Adrenal gland (tissue), 12 donors: ENCODE results near the gene CTBP1. TPM values are rescaled to one million over a fixed set of nuclear protein-coding genes. Genes with fewer than 3 reads are reported as not detected.

Experiments
- DNase-seq, 7 donors: peaks; one replicate each; pipeline ENCODE4 v3.0.0-alpha.2; 2019 to 2020
- H3K27ac ChIP-seq, 5 donors: fragments of 200-600 bp; sonication (generic) in 4 of 5; 1 replicate in 3 of 5; 2 replicates in 2 of 5; pipeline versions ENCODE4 v1.5.1 to v1.8.0; 2016 to 2020; ENCODE audit warnings: mild to moderate bottlenecking in 1 of 5
- H3K27me3 ChIP-seq: fragments of 200-600 bp; 2 replicates; pipeline ENCODE4 v1.8.0; 2021
- H3K36me3 ChIP-seq, 2 donors: fragments of 200-600 bp; replicated peaks in 1 of 2; 1 replicate in 1 of 2; 2 replicates in 1 of 2; pipeline versions ENCODE4 v1.5.1 to v1.8.0; 2018 to 2022
- H3K4me1 ChIP-seq, 2 donors: fragments of 200-600 bp; replicated peaks in 1 of 2; 1 replicate in 1 of 2; 2 replicates in 1 of 2; pipeline versions ENCODE4 v1.5.1 to v1.8.0; 2018 to 2021
- H3K4me3 ChIP-seq, 4 donors: fragments of 200-600 bp; sonication (generic) in 3 of 4; one replicate each; pipeline ENCODE4 v1.5.1; 2016 to 2018
- H3K9me3 ChIP-seq, 3 donors: fragments of 200-600 bp; sonication (generic) in 1 of 3; replicated peaks in 1 of 3; 1 replicate in 2 of 3; 2 replicates in 1 of 3; pipeline versions ENCODE4 v1.5.1 to v1.8.0; 2016 to 2021
- CTCF ChIP-seq, 6 experiments: fragments of 450-650 bp in 4 of 6; fragments of 200-600 bp in 2 of 6; sonication (generic) in 1 of 6; IDR thresholded peaks; 1 replicate in 5 of 6; 2 replicates in 1 of 6; pipeline versions ENCODE4 v1.5.1 to v1.8.0; 2016 to 2021; ENCODE audit warnings: antibody characterized with exemption in 6 of 6, mild to moderate bottlenecking in 2 of 6, moderate library complexity in 1 of 6
- POLR2A ChIP-seq, 2 donors: fragments of 450-650 bp; IDR thresholded peaks; one replicate each; pipeline ENCODE4 v1.6.1; 2017; ENCODE audit warnings: antibody characterized with exemption in 2 of 2, mild to moderate bottlenecking in 2 of 2, moderate library complexity in 1 of 2
- WGBS, 4 donors: extraction: QIAGEN DNeasy Blood & Tissue Kit in 2 of 4; methylation state at CpG; one replicate each; pipeline versions ENCODE4 v1.1.5 to v1.1.7; 2013 to 2017; 5-methylcytosine and 5-hydroxymethylcytosine counted together
- intact Hi-C, 2 donors: fragments of 100-400 bp; cut with DNase I; formaldehyde crosslinking; loops; one replicate each; pipeline versions ENCODE4 v1.14.1 to v1.15.0; 2022 to 2023
- polyA plus RNA-seq, 3 donors: library from polyadenylated mRNA; stranded (reverse); fragments of 200-250 nt in 2 of 3; fragments of 350-450 nt in 1 of 3; fragmentation: Illumina TruSeq in 1 of 3; extraction: RNeasy Lipid Tissue Mini Kit (QIAGEN cat#74804) in 1 of 3; gene quantifications; one replicate each; pipeline ENCODE4 v1.2.3, GENCODE V29; 2013 to 2014
- total RNA-seq, 9 donors: library from RNA; depleted of rRNA in 4 of 9; stranded (reverse); fragments of >200 nt in 4 of 9; fragments of 120-200 nt in 1 of 9; fragmentation: NEBNext Ultra II Directional in 1 of 9; extraction: Animal tissue kit (Norgen Biotek cat#: 25700) in 1 of 9; gene quantifications; one replicate each; pipeline versions ENCODE4 v1.1.0 to v1.2.4, GENCODE V29; 2013 to 2023
- donor health status: healthy with polysubstance abuse.
- donor health status: Bipolar disorder and iron deficiency.
- donor health status: DM: yes; HTN: yes; CAD: no.
- donor health status: DM: no; HTN: no; CAD: no.
- donor health status: DM: no; HTN: no; CAD: no.
- donor health status: DM: yes; HTN: yes; CAD: no.

The CTBP1 gene
- total and polyA plus RNA-seq, 12 donors, result 45.7 to 293 (median 159) TPM

DNA sequence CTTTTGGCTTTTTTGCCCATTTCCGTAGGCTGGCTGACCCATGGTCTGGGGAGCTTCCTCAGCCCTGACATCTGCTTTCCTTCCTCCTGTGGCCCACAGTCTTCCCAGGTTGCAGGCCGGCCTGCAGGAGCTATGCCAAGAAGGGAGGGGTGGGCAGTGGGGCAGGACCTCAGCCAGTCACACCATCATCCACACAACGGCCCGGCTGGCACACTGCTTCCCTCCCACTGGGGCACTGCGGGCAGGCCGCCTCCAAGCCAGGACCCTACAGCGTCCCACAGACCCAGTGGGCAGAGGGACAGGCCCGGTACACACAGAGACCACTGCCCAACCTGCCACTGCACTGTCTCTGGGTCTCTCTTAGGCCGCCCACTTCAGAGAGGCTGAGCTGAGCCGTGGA lies 38.0 kb downstream of the CTBP1 start:
- DNase-seq, result peak in 1 of 7 donors; percentile 14
- intact Hi-C loops, result no loop called here
- no peaks in the 10 kb centered on the region for H3K27me3 ChIP-seq
- 76 to 88% (median 77%) methylated on average over 2 to 10 of the region's 10 CpGs for WGBS, 4 donors
- peak overlapping the region in 1 of 5 donors; percentile 90 for H3K27ac ChIP-seq
- TF ChIP-seq POLR2A (IDR thresholded peaks at IDR 0.05), result no peak
- TF ChIP-seq CTCF (IDR thresholded peaks at IDR 0.05), result no peak
- no peak overlapping the region for H3K4me3 ChIP-seq
- peaks cover 0 to 45% of the 10 kb centered on the region in 2 donors for H3K4me1 ChIP-seq
- H3K36me3 ChIP-seq, result peaks cover 0 to 46% of the 10 kb centered on the region in 2 donors
- no peaks in the 10 kb centered on the region for H3K9me3 ChIP-seq

- peak in 3 of 7 donors; percentile 10 to 24 (median 13) for DNase-seq
- intact Hi-C loops, result no loop called here
- Histone ChIP-seq H3K27ac (peak overlapping the region in 2 of 5 donors; percentile 48 to 90), H3K9me3 (no peaks in the 10 kb centered on the region), H3K4me1 (peaks cover 0 to 45% of the 10 kb centered on the region in 2 donors), H3K27me3 (no peaks in the 10 kb centered on the region), H3K4me3 (no peak overlapping the region), H3K36me3 (peaks cover 0 to 40% of the 10 kb centered on the region in 2 donors)
- TF ChIP-seq POLR2A (IDR thresholded peaks at IDR 0.05) (no peak), CTCF (IDR thresholded peaks at IDR 0.05) (no peak)
- WGBS, 4 donors, result 78 to 89% (median 83%) methylated on average over 6 to 22 of the region's 22 CpGs
These were observed 38.6 kb downstream of the CTBP1 start for GRCh38 chr4:1210241-1210841.

- Histone ChIP-seq H3K4me1 (peaks cover 0 to 45% of the 10 kb centered on the region in 2 donors), H3K27ac (peak overlapping the region in 4 of 5 donors; percentile 34 to 90 (median 48)), H3K36me3 (peaks cover 0 to 35% of the 10 kb centered on the region in 2 donors), H3K4me3 (no peak overlapping the region), H3K27me3 (no peaks in the 10 kb centered on the region), H3K9me3 (no peaks in the 10 kb centered on the region)
- peak in 6 of 7 donors; percentile 50 to 87 (median 64) for DNase-seq
- TF ChIP-seq POLR2A (IDR thresholded peaks at IDR 0.05) (no peak), CTCF (IDR thresholded peaks at IDR 0.05) (no peak)
- intact Hi-C loops, result no loop called here
- WGBS, 4 donors, result 54 to 65% (median 61%) methylated on average over 3 to 11 of the region's 11 CpGs
These were observed 39.1 kb downstream of the CTBP1 start for GRCh38 chr4:1209821-1210220.

- 76 to 82% (median 80%) methylated on average over 29 to 31 of the region's 31 CpGs for WGBS, 4 donors
- H3K4me1 ChIP-seq, result peaks cover 0 to 45% of the 10 kb centered on the region in 2 donors
These were observed 39.8 kb downstream of the CTBP1 start for GRCh38 chr4:1208970-1209704.

More at GRCh38 chr4:1208970-1209704, 39.8 kb downstream of the CTBP1 start:
- intact Hi-C loops, result no loop called here
- Histone ChIP-seq H3K27me3 (no peaks in the 10 kb centered on the region), H3K9me3 (no peaks in the 10 kb centered on the region), H3K36me3 (peaks cover 0 to 28% of the 10 kb centered on the region in 2 donors), H3K27ac (peak overlapping the region in 4 of 5 donors; percentile 34 to 90 (median 48)), H3K4me3 (no peak overlapping the region)
- TF ChIP-seq POLR2A (IDR thresholded peaks at IDR 0.05) (no peak), CTCF (IDR thresholded peaks at IDR 0.05) (no peak)
- DNase-seq, result peak in 3 of 7 donors; percentile 16 to 34 (median 34)
